Cardiac septum (tissue), 1 donor: ENCODE data around the gene SSX4. TPM values are rescaled to one million over a fixed set of nuclear protein-coding genes. Genes with fewer than 3 reads are reported as not detected.
"Not testable (repeated sequence)": the region's sequence is repeated elsewhere in the genome, so short reads cannot be mapped to it uniquely, and the experiment has no call there.

Experiments
- DNase-seq: peaks from one replicate; pipeline ENCODE4 v3.0.0-alpha.2; 2020; ENCODE audit warnings: low spot score
- intact Hi-C: fragments of 100-400 bp; cut with DNase I; formaldehyde crosslinking; loops from one replicate; pipeline ENCODE4 v1.14.0; 2022
- long read RNA-seq: library from polyadenylated mRNA; unstranded; transcript quantifications from one replicate; pipeline ENCODE4 v2.0.0, GENCODE V29; 2021
- total RNA-seq: library from RNA; stranded (reverse); fragmentation: NEBNext Ultra II Directional; extraction: Animal tissue kit (Norgen Biotek cat#: 25700); gene quantifications from one replicate; pipeline ENCODE4 v1.2.1, GENCODE V29; 2021
- donor health status: DM: no; HTN: no; CAD: no.

Gene SSX4
- total RNA-seq = not detected
- long read RNA-seq = 0 reads

- intact Hi-C loops, DNase-seq: not testable (repeated sequence)
These were observed at the start of gene SSX4 for GRCh38 chrX:48383239-48383638. Gene SSX4, plus strand, starts transcription at chrX:48383539. Its CDS starts 515 bp downstream, at chrX:48384054.

GRCh38 chrX:48346059-48346458 lies 37.3 kb upstream of the SSX4 start:
- intact Hi-C loops, DNase-seq: not testable (repeated sequence)

- intact Hi-C loops, DNase-seq: not testable (repeated sequence)
These were observed 26.8 kb upstream of the SSX4 start, which contains the start of gene SSX3 for GRCh38 chrX:48356315-48357094. Gene SSX3, minus strand, starts transcription at chrX:48356703. Its CDS starts 1,454 bp downstream, at chrX:48355249.

GRCh38 chrX:48357681-48358080 lies 25.7 kb upstream of the SSX4 start:
- DNase-seq = no peak
- intact Hi-C loops = no loop called here

- intact Hi-C loops, DNase-seq: not testable (repeated sequence)
These were observed 24.1 kb upstream of the SSX4 start for GRCh38 chrX:48359281-48359680.

- not testable (repeated sequence) for DNase-seq
These were observed 15.5 kb upstream of the SSX4 start for GRCh38 chrX:48367717-48368408.

GRCh38 chrX:48370408-48370807 lies 12.9 kb upstream of the SSX4 start:
- intact Hi-C loops = not testable (repeated sequence)

More at GRCh38 chrX:48367717-48368408, 15.5 kb upstream of the SSX4 start:
- intact Hi-C loops = not testable (repeated sequence)

GRCh38 chrX:48396931-48397330 lies 13.6 kb downstream of the SSX4 start:
- DNase-seq, intact Hi-C loops: not testable (repeated sequence)

More at GRCh38 chrX:48370408-48370807, 12.9 kb upstream of the SSX4 start:
- not testable (repeated sequence) for DNase-seq

GRCh38 chrX:48397825-48398224 lies 14.5 kb downstream of the SSX4 start:
- DNase-seq, intact Hi-C loops: not testable (repeated sequence)

- DNase-seq = not testable (repeated sequence)
These were observed 28.5 kb downstream of the SSX4 start, which contains the start of gene SSX4B for GRCh38 chrX:48411860-48412259. Gene SSX4B, minus strand, starts transcription at chrX:48411960. Its CDS starts 588 bp downstream, at chrX:48411372.

GRCh38 chrX:48427027-48427716 lies 43.8 kb downstream of the SSX4 start:
- DNase-seq, intact Hi-C loops: not testable (repeated sequence)

More at GRCh38 chrX:48411860-48412259, 28.5 kb downstream of the SSX4 start, which contains the start of gene SSX4B:
- intact Hi-C loops = not testable (repeated sequence)

- intact Hi-C loops, DNase-seq: not testable (repeated sequence)
These were observed 46.3 kb downstream of the SSX4 start for GRCh38 chrX:48429606-48430005.

GRCh38 chrX:48430166-48430565 lies 46.8 kb downstream of the SSX4 start:
- DNase-seq, intact Hi-C loops: not testable (repeated sequence)

GRCh38 chrX:48433713-48434112 lies 50.4 kb downstream of the SSX4 start:
- intact Hi-C loops, DNase-seq: not testable (repeated sequence)

Other genes starting within 250 kb of the SSX4 start
- gene SSX5, start 186.7 kb upstream of the SSX4 start, total RNA-seq = not detected
- gene SSX1, start 128.1 kb upstream of the SSX4 start, total RNA-seq = not detected
- gene SSX3, start 26.8 kb upstream of the SSX4 start, total RNA-seq = not detected
- not detected for gene SSX4B, start 28.4 kb downstream of the SSX4 start, total RNA-seq
- 2.2 TPM for gene SLC38A5, start 86.7 kb downstream of the SSX4 start, total RNA-seq
- gene FTSJ1, start 92.7 kb downstream of the SSX4 start, total RNA-seq = 18.8 TPM
- 12.9 TPM for gene PORCN, start 125.5 kb downstream of the SSX4 start, total RNA-seq
- gene EBP, start 138.3 kb downstream of the SSX4 start, total RNA-seq = 38.6 TPM
- 16.5 TPM for gene TBC1D25, start 156.2 kb downstream of the SSX4 start, total RNA-seq
- 96.9 TPM for gene RBM3, start 190.9 kb downstream of the SSX4 start, total RNA-seq
- 170 TPM for gene WDR13, start 214.0 kb downstream of the SSX4 start, total RNA-seq